Astrocyte of the hippocampus (primary cell): ENCODE measurements around the gene SPATA16.
"Not testable (repeated sequence)": the region's sequence is repeated elsewhere in the genome, so short reads cannot be mapped to it uniquely, and the experiment has no call there.

ENCODE experiments used
- DNase-seq: peaks from one replicate; pipeline ENCODE4 v3.0.0; 2011; ENCODE audit warnings: low read depth, low spot score

Gene SPATA16

DNA sequence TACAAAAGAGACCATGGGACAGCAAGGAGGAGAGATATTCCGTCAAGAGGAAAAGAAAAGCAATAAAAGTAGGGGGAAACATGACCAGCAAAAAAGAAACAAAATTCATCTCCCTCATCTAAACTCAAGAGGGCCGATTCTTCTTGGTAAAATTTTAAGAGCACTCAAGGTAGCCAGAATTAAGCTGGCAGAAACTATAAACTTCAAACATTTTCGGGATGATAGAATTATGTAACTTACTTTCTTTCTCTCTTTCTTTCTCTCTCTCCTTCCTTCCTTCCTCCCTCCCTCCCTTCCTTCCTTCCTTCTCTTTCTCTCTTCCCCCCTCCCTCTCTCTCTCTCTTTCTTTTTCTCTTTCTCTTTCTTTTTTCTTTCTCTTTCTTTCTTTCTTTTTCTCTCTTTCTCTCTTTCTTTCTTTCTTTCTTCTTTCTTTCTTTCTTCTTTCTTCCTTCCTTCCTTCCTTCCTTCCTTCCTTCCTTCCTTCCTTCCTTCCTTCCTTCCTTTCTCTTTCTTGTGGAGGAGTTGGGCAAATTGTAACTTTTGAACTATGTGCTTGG is 180.3 kb downstream of the SPATA16 start:
- not testable (repeated sequence) for DNase-seq

DNA sequence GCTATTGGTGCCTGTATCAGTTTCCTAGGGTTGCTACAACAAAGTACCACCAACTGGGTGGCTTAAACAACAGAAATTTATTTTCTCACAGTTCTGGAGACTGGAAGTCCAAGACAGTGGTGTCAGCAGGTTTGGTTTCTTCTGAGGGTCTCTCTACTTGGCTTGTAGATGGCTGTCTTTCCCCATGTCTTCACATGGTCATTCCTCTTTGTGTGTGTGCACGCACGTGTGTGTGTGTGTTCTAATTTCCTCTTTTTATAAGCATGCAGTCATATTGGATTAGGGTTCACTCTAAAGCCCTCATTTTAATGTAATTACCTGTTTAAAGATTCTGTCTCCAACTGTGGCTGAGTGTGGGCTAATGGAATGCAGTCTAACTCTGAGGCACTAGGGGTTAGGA is 182.5 kb downstream of the SPATA16 start:
- no peak for DNase-seq

DNA sequence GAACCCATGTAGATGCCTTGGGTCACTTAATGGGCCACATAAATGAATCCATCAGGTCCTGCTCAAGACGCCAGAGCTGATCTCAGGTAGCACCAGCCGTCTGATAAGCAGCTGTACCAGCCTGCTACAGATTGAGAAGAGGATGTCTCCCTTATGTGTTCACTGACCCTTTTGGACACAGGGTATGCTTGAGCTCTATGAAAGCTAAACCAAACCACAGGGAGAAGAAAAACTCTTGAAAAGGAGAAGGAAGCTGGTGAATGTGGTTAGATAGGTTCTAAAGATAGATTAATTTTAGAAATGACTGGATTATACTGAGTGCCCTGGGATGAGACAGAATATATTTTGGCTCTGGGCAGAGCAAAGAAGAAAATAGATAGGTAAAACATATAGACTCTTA is 187.5 kb downstream of the SPATA16 start:
- no peak for DNase-seq

DNA sequence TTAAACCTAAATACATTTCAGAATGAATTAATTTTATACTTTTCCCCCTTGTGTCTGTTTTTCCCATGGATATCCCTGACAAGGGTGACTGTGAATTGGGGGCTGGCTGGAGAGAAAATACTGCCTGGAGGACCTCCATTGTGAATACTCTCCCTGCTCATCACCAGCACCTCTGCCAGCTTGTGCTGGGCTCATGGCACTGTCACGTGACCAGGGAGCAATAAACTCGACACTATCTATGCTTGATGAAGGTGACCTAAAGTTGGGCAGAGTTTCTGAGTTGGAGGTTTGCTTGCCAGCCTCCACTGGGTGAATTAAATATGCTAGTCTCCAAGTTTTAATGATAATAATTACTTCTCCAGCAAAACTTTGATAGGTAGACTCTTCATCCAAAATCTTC is 189.5 kb downstream of the SPATA16 start:
- no peak for DNase-seq

DNA sequence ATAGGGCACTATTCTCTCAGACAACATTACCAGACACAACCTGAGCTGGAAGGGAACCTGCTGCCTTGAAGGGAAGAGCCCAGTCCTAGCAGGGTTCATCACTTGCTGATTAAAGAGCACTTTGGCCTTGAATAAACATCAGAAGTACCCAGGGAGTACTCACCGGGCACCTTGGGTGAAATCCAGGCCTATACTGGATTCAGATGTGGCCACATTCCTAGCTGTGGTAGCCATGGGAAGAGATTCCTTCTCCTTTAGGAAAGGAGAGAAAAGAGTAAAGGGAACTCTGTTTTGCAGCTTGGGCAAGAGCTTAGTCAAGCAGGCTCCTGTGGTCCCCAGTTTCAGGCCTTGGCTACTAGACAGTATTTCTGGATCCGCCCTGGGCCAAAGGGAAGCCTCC is 195.0 kb downstream of the SPATA16 start:
- peak; percentile 51 for DNase-seq

DNA sequence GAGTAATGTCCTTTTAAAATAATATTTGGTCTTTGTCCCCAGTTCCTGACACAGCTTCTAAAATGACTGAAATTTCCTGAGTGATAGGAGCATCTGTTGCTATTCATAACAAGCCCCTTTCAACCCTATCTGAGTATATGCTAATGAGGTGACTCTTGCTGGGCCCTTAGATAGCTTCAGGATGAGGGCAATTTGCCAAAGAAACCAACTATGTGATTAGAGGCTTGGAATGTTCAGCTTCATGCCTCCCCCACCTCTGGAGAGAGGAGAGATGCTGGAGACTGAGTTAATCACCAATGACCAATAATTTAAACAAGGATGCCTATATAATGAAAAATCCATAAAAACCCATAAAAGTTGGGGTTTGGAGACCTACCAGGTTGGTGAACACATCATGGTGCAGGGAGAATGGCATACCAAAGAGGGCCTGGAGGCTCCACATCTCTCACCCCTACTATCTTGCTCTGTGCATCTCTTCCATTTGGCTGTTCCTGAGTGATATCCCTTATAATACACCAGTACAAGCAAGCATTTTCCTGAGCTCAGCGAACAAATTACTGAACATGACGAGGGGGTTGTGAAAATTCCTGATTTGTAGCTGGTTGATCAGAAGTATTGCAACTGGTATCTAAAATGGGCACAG is 201.3 kb downstream of the SPATA16 start:
- peak; percentile 67 for DNase-seq

DNA sequence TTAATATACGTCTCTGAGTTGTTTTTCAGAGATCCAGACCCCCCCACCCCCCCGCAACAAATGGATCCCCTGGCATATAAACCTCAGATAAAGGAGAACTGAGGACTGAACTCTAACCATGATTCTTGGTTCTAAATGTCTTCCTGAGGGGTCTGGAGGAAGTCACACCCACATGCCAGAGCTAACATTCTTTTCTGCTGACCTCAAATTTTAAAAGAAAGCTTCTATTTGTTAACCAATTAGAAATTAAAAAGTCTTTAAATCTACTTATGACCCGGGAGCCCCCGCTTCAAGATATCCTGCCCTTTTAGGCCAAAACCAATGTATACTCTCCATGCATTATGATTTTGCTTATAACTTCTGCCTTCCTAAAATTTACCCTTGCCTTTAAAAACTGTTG is 202.2 kb downstream of the SPATA16 start:
- DNase-seq: no peak

DNA sequence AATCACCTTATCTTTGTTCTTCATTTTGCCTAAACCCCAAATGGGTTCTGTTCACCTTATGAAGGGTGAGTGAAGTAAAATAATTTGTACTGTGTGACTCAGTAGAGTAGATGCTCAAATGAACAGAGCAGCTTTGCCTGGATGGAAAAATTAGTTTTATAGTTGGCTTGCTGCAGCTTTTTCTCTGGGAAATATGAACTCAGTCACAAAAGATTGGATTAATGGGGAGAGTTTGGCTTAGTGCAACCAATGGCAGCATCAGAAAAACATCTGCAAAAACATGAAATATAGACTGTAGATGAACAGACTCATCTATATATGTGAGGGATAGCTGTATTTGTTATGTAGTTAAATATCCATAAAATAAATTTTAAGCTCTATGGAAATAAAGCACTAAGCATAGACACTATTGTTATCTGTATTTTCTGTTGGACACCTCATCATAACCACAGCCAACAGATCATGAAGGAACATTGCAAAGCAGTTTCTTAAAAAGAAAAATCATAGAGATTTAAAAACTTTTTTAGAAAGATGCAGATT is 209.2 kb downstream of the SPATA16 start:
- no peak for DNase-seq

DNA sequence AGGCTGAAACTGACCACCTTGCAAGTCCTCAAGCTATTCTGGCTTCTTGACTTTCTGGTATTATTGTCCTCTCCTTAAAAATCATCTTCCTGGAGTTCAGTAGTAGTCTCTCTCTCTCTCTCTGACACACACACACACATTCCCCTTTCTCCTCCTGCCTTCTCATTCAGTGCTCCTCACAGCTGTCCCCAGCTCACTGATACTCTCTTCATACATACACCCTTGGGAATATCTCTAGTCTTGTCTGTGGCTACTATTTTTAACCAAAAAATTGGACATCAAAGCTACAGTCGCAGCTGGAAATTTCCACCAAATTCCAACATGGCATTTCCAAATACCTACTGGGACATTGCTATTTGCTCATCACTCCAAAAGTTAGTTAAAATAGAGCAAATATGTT is 211.6 kb downstream of the SPATA16 start:
- DNase-seq: no peak

DNA sequence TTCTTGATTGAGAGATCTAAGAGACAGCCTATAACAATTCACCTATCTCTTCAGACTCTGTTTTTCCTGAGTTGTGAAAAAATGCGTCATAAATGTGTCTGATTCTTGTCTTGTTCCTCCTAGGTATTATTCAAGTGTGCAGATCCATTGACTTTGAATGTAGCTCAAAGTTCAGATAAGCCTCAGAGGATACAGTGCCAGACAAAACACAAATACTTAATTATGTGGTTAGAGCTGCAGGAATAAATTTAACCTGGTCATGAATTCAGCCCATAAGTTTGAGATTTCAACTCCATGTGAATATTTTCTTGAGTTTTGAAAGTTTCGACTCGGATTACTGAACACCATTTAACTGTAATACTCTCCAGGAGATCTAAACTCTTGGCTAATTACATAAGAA is 216.5 kb downstream of the SPATA16 start:
- DNase-seq: peak; percentile 64

DNA sequence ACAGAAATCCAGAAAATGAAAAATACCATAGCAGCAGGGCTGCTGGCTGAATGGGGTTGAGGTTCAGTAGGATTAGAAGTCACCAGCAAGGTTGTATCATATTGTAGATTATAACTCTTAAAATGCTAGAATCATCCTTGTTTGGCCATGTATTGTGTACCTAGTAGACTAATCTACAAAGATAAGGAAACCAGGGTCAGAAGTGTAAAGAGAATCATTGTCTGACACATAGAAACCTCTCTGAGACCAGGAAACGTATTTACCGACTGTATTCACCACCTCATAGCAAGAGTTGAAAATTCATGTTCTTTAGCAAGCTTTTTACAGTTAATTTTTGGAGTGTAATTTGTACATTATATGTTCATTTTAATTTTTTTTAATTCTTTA is 221.7 kb downstream of the SPATA16 start:
- no peak for DNase-seq

DNA sequence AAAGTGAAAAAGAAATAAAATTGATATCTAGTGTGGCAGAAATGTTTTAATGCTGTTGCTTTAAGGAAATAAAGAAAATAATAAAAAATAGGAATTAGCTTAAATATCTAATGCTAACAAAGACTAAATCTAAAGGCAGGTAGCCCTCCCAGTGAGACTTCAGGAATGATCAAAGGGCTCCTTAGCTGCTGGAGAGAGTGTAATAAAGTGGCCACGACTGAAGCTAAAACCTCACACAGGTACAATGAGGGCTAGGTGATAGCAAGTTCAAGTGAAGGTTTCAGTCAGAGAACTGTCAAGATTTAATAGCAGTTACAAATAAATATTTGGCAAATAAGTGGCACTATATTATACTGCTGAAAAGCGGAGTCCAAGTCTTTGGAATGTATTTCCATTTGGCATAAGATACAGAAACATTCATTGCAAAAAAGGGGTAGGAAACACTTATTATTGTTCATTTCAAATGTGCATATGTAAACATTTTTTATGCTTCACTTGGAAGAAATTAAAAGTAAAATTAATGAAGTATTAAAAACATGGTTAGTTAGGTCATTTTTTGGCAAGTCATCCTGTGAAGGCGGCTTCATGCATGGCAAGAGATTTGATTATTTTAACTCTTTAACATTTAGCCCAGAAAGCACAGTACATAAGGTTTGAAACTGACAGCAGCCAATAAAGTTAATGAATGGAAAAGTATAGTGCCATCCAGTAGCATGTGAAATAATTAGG is 222.3 kb downstream of the SPATA16 start:
- no peak for DNase-seq

DNA sequence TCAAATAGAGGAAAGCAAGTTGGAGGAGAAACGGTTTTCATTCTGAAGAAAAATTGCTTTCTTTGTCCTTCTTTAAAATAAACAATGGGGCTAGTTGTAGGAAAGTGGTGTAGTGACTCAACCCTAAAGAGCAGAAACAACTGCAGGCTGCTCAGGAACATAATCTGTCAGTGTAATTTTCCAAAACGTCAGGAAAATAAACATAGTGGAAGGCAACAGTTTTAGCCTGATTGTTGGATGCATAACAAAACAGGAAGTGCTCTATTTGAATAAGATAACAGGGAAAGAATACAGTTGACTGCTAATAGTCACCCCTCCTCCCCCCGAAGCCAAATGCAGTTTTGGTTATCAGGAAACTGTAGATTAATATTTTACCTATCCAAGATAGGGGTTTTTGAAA is 222.9 kb downstream of the SPATA16 start:
- DNase-seq: peak; percentile 75

DNA sequence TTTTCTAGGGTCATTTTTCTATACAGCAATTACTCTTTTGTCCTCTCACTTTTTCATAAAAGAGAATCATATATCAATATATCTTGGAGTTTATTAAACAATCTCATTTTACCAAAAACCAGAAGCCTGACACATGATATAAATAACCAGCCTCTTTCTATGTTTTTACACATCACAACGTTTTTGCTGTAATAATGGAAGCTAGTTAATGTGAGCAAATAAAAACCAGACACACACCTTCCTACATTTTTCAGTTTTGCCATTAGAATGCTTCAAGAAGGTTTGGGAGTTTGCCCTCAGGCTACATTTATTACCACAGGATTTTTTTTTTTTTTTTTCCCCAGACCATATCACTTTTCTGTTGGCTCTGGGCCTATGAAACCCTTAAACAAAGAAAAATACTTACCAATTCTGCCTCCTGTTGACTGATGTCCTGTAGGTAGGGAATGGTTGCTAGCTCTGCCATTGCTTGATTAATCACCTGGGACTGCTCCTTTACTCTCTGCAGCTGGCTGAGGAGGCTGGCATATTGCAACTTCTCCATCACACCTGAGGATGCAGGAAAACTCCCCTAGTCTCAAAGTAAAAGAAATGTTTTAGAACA is 225.0 kb downstream of the SPATA16 start:
- DNase-seq: no peak

DNA sequence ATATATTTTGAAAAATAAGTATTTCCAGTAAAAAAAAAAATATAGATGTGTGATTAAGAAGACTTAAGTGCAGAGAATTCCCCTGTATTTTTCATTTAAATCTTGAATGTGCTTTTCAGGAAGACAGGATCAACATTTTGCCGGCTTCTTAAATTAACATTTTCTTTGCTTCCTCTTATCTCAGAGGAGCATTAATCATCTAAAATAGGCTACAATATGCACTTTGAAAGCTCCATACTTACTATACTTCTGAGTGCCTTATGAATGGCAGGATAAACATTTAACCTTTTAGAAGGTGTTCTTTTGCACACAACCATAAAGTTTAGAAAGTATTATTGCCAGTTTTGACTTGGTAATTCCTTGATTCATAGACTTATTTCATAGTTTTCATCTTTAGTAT is 226.2 kb downstream of the SPATA16 start:
- no peak for DNase-seq

DNA sequence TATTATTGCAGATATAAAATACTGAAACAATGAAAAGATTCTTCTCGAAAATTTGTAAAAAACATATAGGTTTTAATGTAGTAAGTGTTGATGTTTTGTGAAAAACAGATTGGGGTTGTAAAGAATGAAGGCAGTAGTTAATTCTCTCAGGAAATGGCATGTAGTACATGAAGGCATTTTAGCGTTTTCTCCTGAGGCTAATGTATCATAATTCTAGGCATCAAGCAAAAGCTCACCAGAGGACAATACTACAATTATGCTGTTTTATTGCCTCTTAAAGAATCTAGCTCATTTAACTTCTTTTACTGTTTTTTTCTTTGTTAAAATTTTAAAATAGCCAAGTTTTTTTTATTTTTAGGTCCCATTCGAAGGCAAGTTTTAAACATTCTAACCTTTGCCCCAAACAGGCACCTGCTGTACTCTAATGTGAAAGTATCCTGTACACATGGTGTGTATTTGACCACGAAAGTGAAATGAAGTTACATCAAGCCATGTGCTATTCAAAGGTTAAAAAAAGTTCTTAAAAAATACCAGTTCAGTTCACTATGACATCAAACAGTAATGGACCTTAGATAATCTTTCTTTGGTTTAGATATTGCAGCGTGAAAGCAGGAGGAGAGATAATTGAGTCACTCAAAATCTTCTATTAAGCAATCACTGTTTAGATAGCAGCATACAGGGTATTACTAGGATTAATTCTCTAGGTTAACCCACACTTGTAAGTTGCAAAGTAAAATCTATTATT is 227.0 kb downstream of the SPATA16 start:
- no peak for DNase-seq

DNA sequence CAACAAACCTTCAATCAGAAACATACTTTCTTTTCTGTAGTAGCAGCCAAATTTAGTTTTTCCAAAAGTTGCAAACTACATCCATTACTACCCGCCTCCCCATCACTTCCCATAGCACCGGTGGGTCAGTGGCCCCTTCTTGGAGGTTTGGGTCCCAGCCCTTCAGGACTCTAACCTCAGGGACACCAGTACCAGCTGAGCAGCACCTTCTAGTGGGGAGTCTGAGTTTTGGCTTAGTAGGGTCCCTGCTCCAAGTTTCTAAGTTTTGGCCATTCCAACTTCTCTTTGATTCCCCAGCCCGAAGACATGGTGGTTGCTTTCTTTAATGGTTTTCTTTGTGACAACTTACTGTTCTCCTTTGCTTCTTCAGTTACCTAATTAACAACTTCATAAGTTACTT is 229.9 kb downstream of the SPATA16 start:
- DNase-seq: no peak

DNA sequence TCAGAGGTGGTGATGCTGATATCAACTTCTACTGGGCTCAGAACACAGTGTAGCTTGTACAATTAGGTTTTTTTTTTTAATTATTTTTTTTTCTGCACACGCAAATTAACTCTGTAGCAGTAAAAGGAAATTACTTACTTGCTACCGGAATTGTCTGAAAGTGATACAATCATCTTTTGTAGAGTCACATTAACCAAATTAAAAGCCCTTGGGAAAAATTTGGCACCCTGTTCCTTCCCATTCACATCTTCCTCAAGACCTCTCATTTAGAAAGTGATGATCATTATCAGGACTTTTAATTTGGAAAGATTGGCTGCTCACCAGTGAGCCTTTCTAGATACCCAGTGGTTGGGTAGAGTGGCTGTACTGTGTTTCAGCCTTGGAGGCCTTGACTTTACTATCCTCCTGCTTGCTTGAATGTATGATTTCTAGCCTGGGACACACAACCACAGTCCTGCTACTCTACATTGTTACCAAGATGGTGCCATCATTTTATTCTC is 232.2 kb downstream of the SPATA16 start:
- no peak for DNase-seq

DNA sequence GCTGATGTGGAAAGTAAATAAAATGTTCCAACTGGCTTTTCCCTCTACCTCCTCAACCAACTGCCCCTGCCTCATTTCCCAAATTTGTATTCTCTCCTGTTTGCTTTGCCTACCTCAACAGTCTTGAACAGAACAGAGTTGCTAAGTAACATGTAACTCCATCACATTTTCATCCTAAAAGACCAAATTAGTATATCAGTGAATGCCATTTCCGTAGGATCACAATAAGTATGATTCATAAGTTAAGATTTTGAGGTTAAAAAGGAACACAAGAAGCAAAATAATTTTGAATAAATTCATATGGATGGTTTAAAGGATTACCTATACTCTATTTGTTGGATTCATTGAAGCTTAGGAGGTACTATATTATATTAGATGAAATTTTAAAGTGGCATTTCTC is 235.6 kb downstream of the SPATA16 start:
- no peak for DNase-seq

DNA sequence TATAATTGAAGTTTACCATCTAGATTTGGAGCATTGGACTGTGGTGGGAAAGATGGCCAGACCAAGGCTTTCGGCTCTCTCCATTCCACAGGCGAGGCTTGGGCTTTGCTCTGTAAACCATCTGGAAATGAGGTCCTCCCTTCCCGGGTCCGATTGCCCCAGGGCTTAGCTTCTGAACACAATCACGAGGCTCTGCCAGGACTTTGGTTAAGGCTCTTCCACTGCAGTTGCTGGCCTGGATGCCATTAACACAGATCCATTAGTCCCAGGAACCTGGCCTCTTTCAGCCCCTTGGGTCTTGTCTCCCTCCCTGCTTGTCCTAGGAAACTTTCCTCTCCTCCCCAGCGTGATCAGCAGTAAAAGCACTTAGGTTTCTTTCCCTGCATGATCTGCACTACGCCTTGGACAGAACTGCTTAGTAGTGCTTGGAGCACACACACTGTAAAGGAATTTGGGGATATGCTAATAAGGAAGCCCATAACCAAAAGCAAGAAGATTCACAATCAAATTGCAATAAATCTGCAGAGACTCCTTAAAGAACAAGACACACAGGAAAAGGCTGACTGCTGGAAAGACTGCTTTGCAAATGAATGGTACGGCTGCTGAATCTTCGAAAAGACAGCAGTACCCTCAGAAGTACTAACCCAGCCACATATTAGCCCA is 236.2 kb downstream of the SPATA16 start:
- peak; percentile 46 for DNase-seq

DNA sequence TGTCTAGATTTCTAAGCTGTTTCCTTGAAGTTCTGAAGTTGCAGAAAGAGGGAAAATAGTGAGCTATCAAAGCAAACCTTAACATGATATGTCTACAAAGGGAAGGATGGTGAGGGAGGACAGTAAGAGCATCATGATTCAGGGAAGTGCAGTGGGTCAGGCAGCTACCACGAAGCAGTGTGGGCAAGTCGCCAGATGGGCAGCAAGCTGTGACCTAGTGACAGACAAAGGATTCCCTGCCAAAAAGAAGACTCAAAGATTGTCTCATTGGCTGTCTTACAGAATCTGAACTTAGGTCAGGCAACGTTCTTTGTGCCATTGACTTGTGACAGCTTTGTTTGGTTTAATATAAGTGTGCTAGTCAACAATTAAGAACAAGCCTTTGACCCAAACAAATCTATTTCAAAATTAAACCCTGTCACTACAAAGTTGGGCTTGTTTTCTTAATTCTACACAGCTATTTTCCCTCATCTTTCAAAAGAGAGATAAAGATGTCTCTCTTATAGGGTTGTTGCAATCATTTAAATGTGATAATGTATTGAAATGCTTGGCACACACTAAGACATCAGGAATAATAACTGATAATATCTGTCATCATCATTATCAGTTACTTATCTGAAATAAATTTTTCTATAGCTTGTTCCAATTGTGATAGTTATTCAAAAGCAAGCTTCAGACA is 237.3 kb downstream of the SPATA16 start:
- DNase-seq: no peak
